ENCODE measurements around the gene SENP3. TPM values are rescaled to one million over a fixed set of nuclear protein-coding genes. Genes with fewer than 3 reads are reported as not detected.
A peak's percentile ranks its signal among the peaks of the same experiment; 100 is the strongest.

Gene SENP3
- total and polyA plus RNA-seq, 2 of the 13 experiments (the other 11 are each of a cell fraction or from before 2014, with no cell fraction given) = 55.8 to 75.4 TPM

- TF ChIP-seq ARID5B (CRISPR knock-in tag; IDR thresholded peaks at IDR 0.05) (no peak), ARHGAP35 (CRISPR knock-in tag; IDR thresholded peaks at IDR 0.05; ENCODE audit: borderline replicate concordance) (no peak), ZNF329 (CRISPR knock-in tag; IDR thresholded peaks at IDR 0.05; ENCODE audit: low read depth) (no peak), ZBTB3 (CRISPR knock-in tag; IDR thresholded peaks at IDR 0.05; ENCODE audit: borderline replicate concordance, low read depth) (no peak), NFKB2 (CRISPR knock-in tag; IDR thresholded peaks at IDR 0.05; ENCODE audit: borderline replicate concordance) (0 out of 2 replicates have a peak, but pooled peaks have one; percentile 21), POGK (CRISPR knock-in tag; conservative IDR thresholded peaks at IDR 0.05) (no peak), AGO2 (optimal IDR thresholded peaks at IDR 0.05; ENCODE audit: low read depth, low read length) (no peak), ZBTB8A (CRISPR knock-in tag; IDR thresholded peaks at IDR 0.05; ENCODE audit: borderline replicate concordance, low read depth) (no peak), ATF7 (IDR thresholded peaks at IDR 0.05) (no peak), ATF7 (CRISPR knock-in tag; IDR thresholded peaks at IDR 0.05) (no peak), KDM5B (CRISPR knock-in tag; IDR thresholded peaks at IDR 0.05; ENCODE audit: borderline replicate concordance) (peak; percentile 90), ZNF225 (CRISPR knock-in tag; IDR thresholded peaks at IDR 0.05) (no peak), REPIN1 (CRISPR knock-in tag; IDR thresholded peaks at IDR 0.05; ENCODE audit: borderline replicate concordance, low read depth) (0 out of 2 replicates have a peak, but pooled peaks have one; percentile 15), HDAC2 (CRISPR knock-in tag; IDR thresholded peaks at IDR 0.05) (no peak), POLR2A (IDR thresholded peaks at IDR 0.05; ENCODE audit: insufficient read depth in 1 of 2, low read depth in 2 of 2, low read length in 2 of 2) (peak in 1 of 2 experiments; percentile 51; a peak in 1 of 4 replicates), ZFP1 (CRISPR knock-in tag; IDR thresholded peaks at IDR 0.05) (no peak), MAFF (IDR thresholded peaks at IDR 0.05; ENCODE audit: low read depth, low read length) (no peak), THAP8 (CRISPR knock-in tag; IDR thresholded peaks at IDR 0.05; ENCODE audit: borderline replicate concordance) (no peak), THAP7 (CRISPR knock-in tag; IDR thresholded peaks at IDR 0.05) (no peak), ATF7-NPFF (CRISPR knock-in tag; IDR thresholded peaks at IDR 0.05; ENCODE audit: low read depth) (no peak), FOXP4 (CRISPR knock-in tag; IDR thresholded peaks at IDR 0.05) (no peak), ZFP37 (CRISPR knock-in tag; IDR thresholded peaks at IDR 0.05; ENCODE audit: borderline replicate concordance) (no peak)
Measured at GRCh38 chr17:7561028-7561575, 617 bp upstream of the SENP3 start (continued).
